HepG2 (cell line): ENCODE measurements around the gene CHST11. TPM values are rescaled to one million over a fixed set of nuclear protein-coding genes. Genes with fewer than 3 reads are reported as not detected.
A peak's percentile ranks its signal among the peaks of the same experiment; 100 is the strongest.

ENCODE experiments used
- ATAC-seq: fragments of 200-7000 bp; cut with Tn5 transposase; 3 replicates; pipeline ENCODE4 v1.9.1; 2020; ENCODE audit warnings: mild to moderate bottlenecking, moderate library complexity
- BruUV-seq: library from RNA; stranded (reverse); fragments of 400-500 nt; replicated peaks from 2 replicates; lab custom pipeline; 2021; lab: Mats Ljungman, UMichigan
- CTCF ChIA-PET: fragments of 300-600 bp; formaldehyde crosslinking; extraction: SDS; loops from one replicate; lab custom pipeline; 2021; ENCODE audit warnings: low total read pairs, inconsistent platforms, low intra/inter-chr PET ratio; lab: Yijun Ruan, JAX
- POLR2A ChIA-PET: fragments of 350-600 bp; sonication (Branson Sonifier 250); formaldehyde crosslinking; loops from one replicate; lab custom pipeline; 2020; ENCODE audit warnings: antibody characterized with exemption, inconsistent platforms; lab: Yijun Ruan, JAX
- DNase-seq: peaks from one replicate; pipeline ENCODE4 v3.0.0-alpha.2; 2015; ENCODE audit warnings: low spot score
- FAIRE-seq: peaks from 3 replicates; lab custom pipeline; 2011; peaks lifted over from hg19 to GRCh38; lab: Jason Lieb, UNC
- H2AFZ ChIP-seq: one replicate; pipeline ENCODE4 v1.6.1; 2011; ENCODE audit warnings: low read length, inconsistent platforms
- H3K27ac ChIP-seq: fragments of 300-600 bp; 3 replicates; pipeline ENCODE4 v1.8.0; 2011; ENCODE audit warnings: mixed run types, mild to moderate bottlenecking, mixed read lengths, low read length, inconsistent platforms; ENCODE audit not compliant: insufficient read depth; ENCODE audit errors: extremely low read length
- H3K27me3 ChIP-seq, 2 experiments: fragments of 200-600 bp in 1 of 2; 2 replicates in 1 of 2; 3 replicates in 1 of 2; pipeline versions ENCODE4 v1.6.0 to v1.8.0; 2011; ENCODE audit warnings: low read length in 2 of 2, mild to moderate bottlenecking in 2 of 2, moderate library complexity in 2 of 2, inconsistent platforms in 1 of 2; ENCODE audit not compliant: insufficient read depth in 2 of 2, control insufficient read depth in 1 of 2
- H3K36me3 ChIP-seq, 2 experiments: fragments of 200-600 bp in 1 of 2; replicated peaks in 1 of 2; 2 replicates in 1 of 2; 3 replicates in 1 of 2; pipeline versions ENCODE4 v1.5.1 to v1.8.0; 2011; ENCODE audit warnings: low read length in 2 of 2, inconsistent platforms in 1 of 2; ENCODE audit not compliant: insufficient read depth in 2 of 2, control insufficient read depth in 1 of 2
- H3K4me1 ChIP-seq: 2 replicates; pipeline ENCODE4 v1.5.1; 2012; ENCODE audit warnings: low read length, inconsistent platforms; ENCODE audit not compliant: insufficient read depth
- H3K4me2 ChIP-seq: 2 replicates; pipeline ENCODE4 v1.6.0; 2011; ENCODE audit warnings: low read depth, low read length, inconsistent platforms
- H3K4me3 ChIP-seq, 3 experiments: fragments of 200-600 bp in 1 of 3; sonication (generic), shearing (Covaris generic) in 1 of 3; replicated peaks in 1 of 3; 2 replicates each; pipeline ENCODE4 v1.5.1; 2011 to 2016; ENCODE audit warnings: low read length in 3 of 3, inconsistent platforms in 2 of 3, low read depth in 2 of 3, mild to moderate bottlenecking in 2 of 3, control low read depth in 1 of 3, mixed read lengths in 1 of 3; ENCODE audit not compliant: insufficient read depth in 1 of 3
- H3K79me2 ChIP-seq: one replicate; pipeline ENCODE4 v1.6.1; 2011; ENCODE audit warnings: low read length, inconsistent platforms; ENCODE audit not compliant: insufficient read depth
- H3K9ac ChIP-seq: 2 replicates; pipeline ENCODE4 v1.6.0; 2011; ENCODE audit warnings: mild to moderate bottlenecking, low read depth, low read length, inconsistent platforms; ENCODE audit not compliant: insufficient read depth
- H3K9me3 ChIP-seq: 2 replicates; pipeline ENCODE4 v1.5.1; 2012; ENCODE audit warnings: mild to moderate bottlenecking, low read length
- H4K20me1 ChIP-seq: 2 replicates; pipeline ENCODE4 v1.6.0; 2011; ENCODE audit warnings: inconsistent platforms, mild to moderate bottlenecking, low read length, moderate library complexity; ENCODE audit not compliant: insufficient read depth
- FOXP1 ChIP-seq, 2 experiments: fragments of 450-650 bp in 1 of 2; IDR thresholded peaks; 2 replicates each; pipeline ENCODE4 v1.6.1; 2017 to 2018; ENCODE audit warnings: antibody characterized with exemption in 1 of 2
- HINFP ChIP-seq: sonication (generic); formaldehyde crosslinking; IDR thresholded peaks from 2 replicates; pipeline ENCODE4 v1.4.0; 2020; ENCODE audit warnings: low read depth, mild to moderate bottlenecking, missing genetic modification reagents
- ISX ChIP-seq: sonication (generic); formaldehyde crosslinking; conservative IDR thresholded peaks from 2 replicates; pipeline ENCODE4 v1.5.0; 2020; ENCODE audit warnings: missing genetic modification reagents
- MAFK ChIP-seq, 2 experiments: IDR thresholded peaks in 1 of 2; conservative IDR thresholded peaks in 1 of 2; 2 replicates each; pipeline ENCODE4 v1.6.1; 2011; ENCODE audit warnings: improper control_type of control experiment in 2 of 2, low read length in 2 of 2
- PPARG ChIP-seq: conservative IDR thresholded peaks from 2 replicates; pipeline ENCODE4 v1.6.1; 2016; ENCODE audit warnings: missing biosample characterization, missing genetic modification reagents
- ZBTB20 ChIP-seq: sonication (generic); formaldehyde crosslinking; IDR thresholded peaks from 2 replicates; pipeline ENCODE4 v1.8.1; 2023; ENCODE audit warnings: missing genetic modification reagents, low read depth, mild to moderate bottlenecking, borderline replicate concordance
- ZNF670 ChIP-seq: sonication (generic); formaldehyde crosslinking; IDR thresholded peaks from 2 replicates; pipeline ENCODE4 v1.8.0; 2022; ENCODE audit warnings: mild to moderate bottlenecking, missing genetic modification reagents, borderline replicate concordance
- WGBS: methylation state at CpG from one replicate; pipeline ENCODE4 v1.1.6; 2017; ENCODE audit warnings: low lambda C conversion rate; 5-methylcytosine and 5-hydroxymethylcytosine counted together
- in situ Hi-C: cut with HindIII; loops from 2 replicates; pipeline ENCODE4 v1.10.0; 2017; ENCODE audit warnings: low pct_unique_long_range_greater_than_20kb; ENCODE audit not compliant: extremely low pct_ligation_motif_present
- intact Hi-C: fragments of 100-400 bp; cut with micrococcal nuclease; formaldehyde crosslinking; loops from one replicate; pipeline ENCODE4 v1.10.0; 2022; ENCODE audit not compliant: unreplicated experiment
- polyA plus RNA-seq, 8 experiments: library from polyadenylated mRNA; depleted of rRNA in 3 of 8; stranded (reverse) in 7 of 8; unstranded in 1 of 8; fragments of >200 nt; fragmentation: Illumina TruSeq in 4 of 8; extraction: Trizol in 4 of 8; gene quantifications; 2 replicates each; pipeline versions ENCODE4 v1.2.1 to v1.2.3, GENCODE V29; 2011 to 2016; ENCODE audit warnings: low read depth in 4 of 8, missing spikeins in 1 of 8, mixed read lengths in 1 of 8; ENCODE audit not compliant: insufficient read depth in 1 of 8
- total RNA-seq, 5 experiments: library from RNA; depleted of rRNA; stranded (reverse); fragments of >200 nt; fragmentation: Illumina TruSeq; extraction: Trizol; gene quantifications; 2 replicates each; pipeline ENCODE4 v1.2.3, GENCODE V29; 2016; ENCODE audit warnings: low read depth in 1 of 5

The CHST11 gene
- total and polyA plus RNA-seq, 2 of the 13 experiments (the other 11 are each of a cell fraction or from before 2014, with no cell fraction given), result 0.15 TPM; not detected in 1

DNA sequence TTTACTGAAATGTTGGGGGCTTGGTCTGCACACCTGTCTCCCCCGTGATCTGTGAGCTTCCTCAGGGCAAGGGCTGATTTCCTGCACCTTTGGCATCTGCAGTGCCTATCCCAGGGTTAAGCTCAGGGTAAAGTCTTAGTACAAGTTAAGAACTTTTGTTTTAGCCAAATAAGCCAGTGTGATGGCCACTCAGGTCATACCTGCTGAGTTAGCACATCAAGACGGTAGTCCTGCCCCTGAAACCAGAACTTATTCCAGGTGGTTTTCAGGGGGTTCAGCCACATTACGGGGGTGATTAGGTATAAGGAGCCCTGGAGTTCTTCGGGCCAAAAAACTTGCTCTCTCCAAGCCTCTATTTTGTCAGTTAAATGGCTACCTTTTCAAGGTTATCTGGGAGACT is 21.6 kb upstream of the CHST11 start:
- Histone ChIP-seq H3K36me3 (no peaks in the 10 kb centered on the region), H3K9me3 (no peaks in the 10 kb centered on the region), H3K9ac (no peak overlapping the region), H3K4me1 (no peaks in the 10 kb centered on the region), H3K4me2 (no peak overlapping the region), H3K27me3 (peaks cover 1 to 5% of the 10 kb centered on the region in 2 experiments; a peak in 3 of 5 replicates), H3K27ac (no peak overlapping the region), H4K20me1 (no peaks in the 10 kb centered on the region), H2AFZ (no peak overlapping the region), H3K79me2 (no peaks in the 10 kb centered on the region), H3K4me3 (no peak overlapping the region)
- TF ChIP-seq ISX (no peak), HINFP (CRISPR knock-in tag) (no peak), MAFK (conservative IDR thresholded peaks at IDR 0.05 in 1 of 2, IDR thresholded peaks at IDR 0.05 in 1 of 2; ENCODE audit: low read length in 2 of 2) (0 out of 4 replicates have a peak, but pooled peaks of 1 of the 2 experiments have one; percentile 20)
- DNase-seq (no peak), ATAC-seq (no peak), FAIRE-seq (no peak)
- POLR2A ChIA-PET, result no interaction called here
- intact Hi-C loops, result no loop called here
- in situ Hi-C loops, result no loop called here
- CTCF ChIA-PET, result no interaction called here
- BruUV-seq, result no TSS peak
- 0% methylated on average over 2 of the region's 4 CpGs for WGBS

DNA sequence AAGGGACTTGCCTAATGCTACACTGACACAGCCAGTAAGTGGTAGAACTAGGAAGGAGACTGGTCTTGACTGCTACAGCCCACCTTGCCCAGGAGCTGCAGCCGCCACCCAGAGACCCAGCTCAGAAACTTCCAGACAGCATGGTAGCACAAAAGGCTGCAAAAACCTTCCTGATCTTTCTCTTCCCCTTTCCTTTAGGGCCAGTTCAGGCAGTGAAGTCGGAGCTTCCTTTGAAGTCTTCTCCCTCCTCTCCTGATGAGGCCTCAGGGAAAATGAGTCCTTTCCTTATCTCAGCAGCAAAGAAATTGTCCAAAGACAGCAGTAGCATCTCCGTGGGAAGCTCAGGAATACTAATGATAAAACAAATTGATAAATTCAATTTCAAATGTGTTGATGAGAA is 21.0 kb upstream of the CHST11 start:
- Histone ChIP-seq H3K4me1 (no peaks in the 10 kb centered on the region), H2AFZ (no peak overlapping the region), H3K9me3 (no peaks in the 10 kb centered on the region), H3K27ac (no peak overlapping the region), H4K20me1 (no peaks in the 10 kb centered on the region), H3K4me2 (no peak overlapping the region), H3K36me3 (no peaks in the 10 kb centered on the region), H3K9ac (no peak overlapping the region), H3K4me3 (no peak overlapping the region), H3K27me3 (peaks cover 1 to 5% of the 10 kb centered on the region in 2 experiments; a peak in 3 of 5 replicates), H3K79me2 (no peaks in the 10 kb centered on the region)
- FAIRE-seq (no peak), DNase-seq (no peak), ATAC-seq (no peak)
- TF ChIP-seq PPARG (no peak), ZNF670 (CRISPR knock-in tag) (no peak), ZBTB20 (no peak), FOXP1 (IDR thresholded peaks at IDR 0.05) (no peak), FOXP1 (CRISPR knock-in tag; IDR thresholded peaks at IDR 0.05) (no peak)
- ChIA-PET CTCF (no interaction called here), POLR2A (no interaction called here)
- no TSS peak for BruUV-seq
- in situ Hi-C loops (no loop called here), intact Hi-C loops (no loop called here)
- WGBS, result 12% methylated on average over 3 of the region's 3 CpGs
